ENCODE data around the gene SH3TC2.

DNA sequence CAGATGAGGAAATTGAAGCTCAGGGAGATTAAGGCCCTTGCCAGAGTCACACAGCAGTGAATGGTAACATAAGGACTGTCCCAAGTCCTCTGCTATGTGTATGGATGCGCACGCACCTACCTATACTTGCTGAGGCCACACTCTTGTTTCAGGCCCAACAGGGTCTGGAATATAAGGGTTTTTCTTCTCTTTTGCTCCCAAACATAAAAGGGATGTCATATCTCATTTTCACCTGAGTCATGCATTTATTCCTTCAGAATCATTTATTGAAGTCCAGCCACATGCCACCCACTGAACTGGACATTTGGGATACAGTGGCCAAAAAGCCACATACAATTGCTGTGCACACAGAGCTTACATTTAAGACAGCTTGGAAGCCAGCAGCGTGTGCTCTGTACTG lies 92.0 kb downstream of the SH3TC2 start:
- TF ChIP-seq, protein P1, sequence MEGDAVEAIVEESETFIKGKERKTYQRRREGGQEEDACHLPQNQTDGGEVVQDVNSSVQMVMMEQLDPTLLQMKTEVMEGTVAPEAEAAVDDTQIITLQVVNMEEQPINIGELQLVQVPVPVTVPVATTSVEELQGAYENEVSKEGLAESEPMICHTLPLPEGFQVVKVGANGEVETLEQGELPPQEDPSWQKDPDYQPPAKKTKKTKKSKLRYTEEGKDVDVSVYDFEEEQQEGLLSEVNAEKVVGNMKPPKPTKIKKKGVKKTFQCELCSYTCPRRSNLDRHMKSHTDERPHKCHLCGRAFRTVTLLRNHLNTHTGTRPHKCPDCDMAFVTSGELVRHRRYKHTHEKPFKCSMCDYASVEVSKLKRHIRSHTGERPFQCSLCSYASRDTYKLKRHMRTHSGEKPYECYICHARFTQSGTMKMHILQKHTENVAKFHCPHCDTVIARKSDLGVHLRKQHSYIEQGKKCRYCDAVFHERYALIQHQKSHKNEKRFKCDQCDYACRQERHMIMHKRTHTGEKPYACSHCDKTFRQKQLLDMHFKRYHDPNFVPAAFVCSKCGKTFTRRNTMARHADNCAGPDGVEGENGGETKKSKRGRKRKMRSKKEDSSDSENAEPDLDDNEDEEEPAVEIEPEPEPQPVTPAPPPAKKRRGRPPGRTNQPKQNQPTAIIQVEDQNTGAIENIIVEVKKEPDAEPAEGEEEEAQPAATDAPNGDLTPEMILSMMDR (IDR thresholded peaks at IDR 0.05), result no peak
- no peak for TF ChIP-seq POLR2A (IDR thresholded peaks at IDR 0.05)
